ELF-1 (cell line): Measurements from ENCODE around the gene TLR9.
A peak's percentile ranks its signal among the peaks of the same experiment; 100 is the strongest.

ENCODE experiments used
- DNase-seq: peaks from one replicate; pipeline ENCODE4 v3.0.0-alpha.2; 2016; ENCODE audit warnings: low read depth, low spot score

Gene TLR9

DNA sequence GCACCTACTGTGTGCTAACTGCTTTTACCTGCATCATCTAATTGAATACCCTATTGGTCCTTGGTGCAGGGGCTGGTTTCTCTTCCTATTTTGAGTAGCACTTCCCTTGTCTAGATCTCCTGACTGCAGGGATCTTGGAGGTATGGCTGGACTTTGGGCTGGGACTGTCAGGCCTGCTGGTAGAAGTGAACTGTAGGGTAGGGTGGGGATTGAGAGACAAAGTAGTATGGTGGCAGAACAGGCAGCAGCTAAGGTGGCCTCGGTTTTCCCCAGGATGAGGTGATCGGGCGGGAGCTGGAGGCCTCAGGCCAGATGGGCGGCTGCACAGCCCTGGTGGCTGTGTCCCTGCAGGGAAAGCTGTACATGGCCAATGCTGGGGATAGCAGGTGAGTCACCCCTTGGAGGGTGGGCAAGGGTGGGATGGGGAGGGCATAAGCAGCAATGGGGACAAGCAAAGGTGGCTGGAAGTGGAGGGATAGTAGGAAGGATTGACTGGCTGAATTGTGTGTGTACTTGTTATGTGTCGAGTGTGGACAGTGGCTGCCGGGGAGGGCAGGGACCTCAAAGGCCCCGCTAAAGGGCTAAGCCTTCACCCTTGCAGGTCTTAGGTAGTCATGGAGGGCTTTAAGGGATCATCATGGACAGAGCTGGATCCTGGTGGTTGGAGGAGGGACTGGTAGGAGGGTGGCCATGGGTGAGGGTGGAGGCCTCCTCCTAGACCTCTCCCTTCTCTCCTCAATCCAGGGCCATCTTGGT is 22.1 kb upstream of the TLR9 start:
- DNase-seq, result no peak

DNA sequence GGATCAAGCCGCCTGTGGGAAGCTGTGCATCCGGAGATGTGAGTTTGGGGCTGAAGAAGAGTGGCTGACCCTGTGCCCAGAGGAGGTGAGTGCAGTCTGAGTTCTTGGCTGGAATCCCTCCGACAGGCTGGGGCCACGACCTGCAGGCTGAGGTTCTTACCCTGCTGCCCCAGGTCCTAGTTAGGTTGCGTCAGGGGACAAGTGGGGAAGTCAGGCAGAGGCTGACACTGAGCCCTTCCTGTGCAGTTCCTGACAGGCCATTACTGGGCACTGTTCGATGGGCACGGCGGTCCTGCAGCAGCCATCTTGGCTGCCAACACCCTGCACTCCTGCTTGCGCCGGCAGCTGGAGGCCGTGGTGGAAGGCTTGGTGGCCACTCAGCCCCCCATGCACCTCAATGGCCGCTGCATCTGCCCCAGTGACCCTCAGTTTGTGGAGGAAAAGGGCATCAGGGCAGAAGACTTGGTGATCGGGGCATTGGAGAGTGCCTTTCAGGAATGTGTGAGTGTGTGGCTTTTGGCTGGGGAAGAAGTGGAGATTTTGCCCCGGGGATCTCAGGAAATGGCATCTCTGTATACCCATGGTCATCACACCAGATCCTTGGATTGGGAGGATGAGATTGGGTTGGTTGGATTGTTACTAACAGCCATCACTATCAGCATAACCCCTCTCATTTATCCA is 21.4 kb upstream of the TLR9 start:
- DNase-seq, result no peak

GRCh38 chr3:52246264-52246620 is 20.8 kb upstream of the TLR9 start:
- DNase-seq, result no peak

DNA sequence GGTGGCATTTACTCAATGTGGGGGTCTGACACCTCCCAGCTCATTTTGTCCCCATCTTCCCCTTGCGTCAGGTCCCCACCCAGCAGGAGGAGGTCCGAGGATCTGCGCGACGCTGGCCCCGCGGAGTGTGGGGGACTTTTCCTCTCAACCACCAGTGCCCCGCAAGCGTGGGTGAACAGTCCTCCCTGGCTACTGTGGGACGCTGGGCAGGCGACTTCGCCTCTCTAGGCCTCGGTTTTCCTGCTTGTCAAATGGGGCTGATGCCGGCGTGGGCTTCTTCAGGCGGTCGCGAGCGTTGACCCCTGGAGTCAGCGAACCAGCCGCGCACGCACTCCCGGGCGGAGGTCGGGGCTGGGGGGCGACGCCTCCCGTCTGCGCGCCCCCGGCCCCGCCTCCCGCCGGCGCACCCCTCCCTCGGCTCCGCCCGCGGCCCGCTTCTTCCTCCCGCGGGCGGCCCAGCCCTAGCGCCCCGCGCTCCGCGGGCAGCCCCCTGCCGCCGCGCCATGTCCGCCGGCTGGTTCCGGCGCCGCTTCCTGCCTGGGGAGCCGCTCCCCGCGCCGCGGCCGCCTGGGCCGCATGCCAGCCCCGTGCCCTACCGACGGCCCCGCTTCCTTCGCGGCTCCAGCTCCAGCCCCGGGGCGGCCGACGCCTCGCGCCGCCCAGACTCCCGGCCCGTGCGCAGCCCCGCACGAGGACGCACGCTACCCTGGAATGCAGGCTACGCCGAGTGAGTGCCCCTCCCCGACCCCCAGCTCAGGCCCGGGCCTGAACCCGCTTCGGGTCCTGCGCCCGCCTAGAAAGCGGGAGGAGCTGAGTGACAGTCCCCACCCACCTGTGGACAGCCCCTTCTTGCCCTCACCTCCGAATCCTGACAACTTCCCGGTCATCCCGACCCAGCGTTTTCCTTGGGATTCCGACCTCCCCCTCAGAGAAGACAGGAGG is 20.1 kb upstream of the TLR9 start, which contains the start of gene PPM1M:
Gene PPM1M, plus strand, starts transcription at position 438 of the 942 bp plus-strand sequence. Its CDS starts 66 bp downstream, at position 504.
- peak; percentile 73 for DNase-seq

GRCh38 chr3:52243791-52244628 is 18.6 kb upstream of the TLR9 start:
- no peak for DNase-seq

GRCh38 chr3:52242039-52242438 is 16.6 kb upstream of the TLR9 start:
- no peak for DNase-seq

DNA sequence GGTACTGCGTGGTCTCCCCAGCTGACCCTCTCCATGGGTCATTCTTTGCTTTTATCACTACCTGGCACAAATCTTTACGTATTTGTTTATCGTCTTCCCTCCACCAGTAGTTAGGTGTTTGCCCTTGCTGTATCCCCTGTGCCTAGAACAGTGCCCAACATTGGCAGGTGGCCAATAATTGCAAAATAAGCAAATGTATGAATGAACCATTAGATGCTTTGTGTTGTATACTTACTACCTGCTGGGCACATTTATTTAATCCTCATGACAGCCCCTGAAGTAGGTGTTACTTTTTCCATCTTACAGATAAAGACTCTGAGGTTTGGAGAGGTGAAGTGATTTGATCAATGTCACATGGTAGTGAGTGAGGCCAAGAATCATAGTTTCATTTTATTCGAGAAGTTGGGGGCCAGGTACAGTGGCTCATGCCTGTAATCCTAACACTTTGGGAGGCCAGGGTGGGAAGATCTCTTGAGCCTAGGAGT is 15.5 kb upstream of the TLR9 start:
- DNase-seq, result no peak

GRCh38 chr3:52240059-52240885 is 14.8 kb upstream of the TLR9 start:
- DNase-seq, result no peak

DNA sequence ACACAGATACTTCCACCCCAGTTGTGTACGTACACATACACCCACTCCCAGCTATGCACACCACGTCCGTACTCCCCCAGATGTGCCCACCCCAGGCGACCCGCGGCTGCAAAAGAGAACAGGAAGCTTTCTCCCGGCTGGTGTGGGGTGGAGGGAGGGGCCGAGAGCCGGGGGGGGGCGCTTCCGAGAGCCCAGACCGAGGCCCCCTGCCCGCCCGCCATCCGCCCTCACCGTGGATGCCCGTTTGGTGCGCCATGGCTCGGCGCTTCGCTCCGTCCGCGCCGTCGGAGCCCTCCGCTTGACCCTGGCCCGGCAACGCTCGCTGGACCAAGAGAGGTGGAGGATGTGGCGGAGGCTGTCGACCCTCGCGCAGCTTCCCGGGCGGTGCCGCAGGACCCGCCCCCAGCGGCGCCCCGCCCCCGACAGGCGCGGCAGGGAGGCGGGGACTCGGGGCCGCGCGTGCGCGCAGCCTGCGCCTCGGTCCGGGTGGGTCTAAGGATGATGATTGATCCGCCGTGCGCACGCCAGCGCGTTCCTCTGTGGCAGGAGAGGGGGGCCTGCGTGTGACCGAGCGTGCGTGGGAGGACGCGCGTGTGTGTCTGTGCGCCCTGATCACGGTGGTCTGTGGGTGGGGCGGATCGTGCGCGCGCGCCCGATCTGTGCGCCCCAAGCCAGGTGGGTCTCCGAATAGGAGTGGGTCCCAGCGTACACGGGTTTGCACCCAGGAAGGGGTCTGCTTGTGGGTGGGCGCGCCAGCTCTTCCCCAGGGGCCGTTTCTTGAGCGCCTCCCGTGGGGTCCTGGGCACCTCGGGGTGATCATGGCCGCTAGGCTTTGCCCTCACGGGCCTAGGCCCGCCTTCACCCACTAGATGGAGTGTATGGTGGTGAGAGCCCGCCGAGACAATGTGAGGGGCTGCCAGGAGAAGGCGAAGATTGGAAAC is 13.6 kb upstream of the TLR9 start, which contains the start of gene TWF2:
Gene TWF2, minus strand, starts transcription at position 398 of the 941 bp plus-strand sequence. Its CDS starts 142 bp downstream, at position 256.
- peak; percentile 80 for DNase-seq

DNA sequence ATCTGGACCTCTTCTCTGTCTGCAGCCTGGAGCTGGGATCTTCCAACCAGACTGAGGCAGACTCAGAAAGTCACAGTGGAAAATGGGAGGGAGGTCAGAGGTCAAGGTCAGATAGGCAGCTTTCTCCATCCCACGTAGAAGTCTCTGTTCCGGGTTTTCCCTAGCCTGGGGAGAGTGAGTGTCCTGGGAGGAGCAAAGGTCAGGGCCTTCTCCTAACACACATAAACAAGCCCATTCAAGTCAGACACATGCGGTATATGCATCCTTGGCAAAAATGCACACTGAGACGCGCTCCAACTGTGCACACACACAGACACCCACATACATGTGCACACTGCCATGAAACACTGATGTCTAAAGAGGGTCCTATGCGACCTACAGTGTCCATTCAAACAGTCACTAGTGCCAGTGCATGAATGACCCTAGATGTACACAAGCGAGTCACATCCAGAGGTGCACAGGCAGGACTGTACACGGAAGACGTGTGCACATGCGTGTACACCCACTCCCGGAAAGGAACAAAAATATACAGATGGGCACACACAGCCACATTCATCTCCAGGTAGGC is 12.8 kb upstream of the TLR9 start:
- DNase-seq, result no peak

DNA sequence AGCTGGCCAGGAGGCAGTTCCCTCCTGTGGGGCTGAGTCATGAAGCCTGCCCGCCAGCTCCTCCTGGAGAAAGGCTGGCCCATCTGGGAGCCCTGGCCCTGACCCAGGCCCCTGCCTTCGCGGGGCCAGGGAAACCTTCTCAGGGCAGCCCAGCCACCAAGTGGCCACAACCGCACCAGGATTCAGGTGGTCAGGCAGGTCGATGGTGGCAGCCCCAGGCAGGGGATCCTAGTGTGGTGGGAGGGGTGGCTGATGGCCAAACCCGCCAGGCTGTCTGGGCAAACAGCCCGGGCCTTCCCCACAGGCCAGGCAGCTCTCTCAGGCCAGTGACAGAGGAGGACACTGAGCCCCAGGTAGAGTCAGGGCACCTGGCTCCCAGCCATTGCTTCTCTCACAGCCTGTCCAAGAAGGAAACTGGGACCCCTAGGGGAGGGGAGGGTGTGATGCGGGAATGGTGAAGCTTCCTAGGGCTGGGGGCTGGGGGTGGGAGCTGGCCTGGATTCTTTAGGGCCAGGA is 12.3 kb upstream of the TLR9 start:
- DNase-seq, result peak; percentile 73

GRCh38 chr3:52237006-52237656 is 11.7 kb upstream of the TLR9 start:
- no peak for DNase-seq

GRCh38 chr3:52236424-52236886 is 11.0 kb upstream of the TLR9 start:
- no peak for DNase-seq

- no peak for DNase-seq
Observed at GRCh38 chr3:52234516-52235447, 9.3 kb upstream of the TLR9 start.

- no peak for DNase-seq
Observed at GRCh38 chr3:52233968-52234367, 8.5 kb upstream of the TLR9 start.

GRCh38 chr3:52233108-52233591 is 7.7 kb upstream of the TLR9 start:
- no peak for DNase-seq
